Hematopoietic multipotent progenitor cell treated with erythropoietin and hydrocortisone succinate and interleukin-3 and kit ligand, for 4 days (in vitro differentiated cells): ENCODE results near the gene TNRC6B.

Experiments
- DNase-seq: peaks from one replicate; pipeline ENCODE4 v3.0.0-alpha.2; 2015

Gene TNRC6B

GRCh38 chr22:40330615-40331014, 152.9 kb downstream of the TNRC6B start:
- DNase-seq = no peak

GRCh38 chr22:40331706-40332105, 154.0 kb downstream of the TNRC6B start:
- DNase-seq = no peak

- no peak for DNase-seq
Observed at GRCh38 chr22:40332319-40332781, 154.6 kb downstream of the TNRC6B start.

GRCh38 chr22:40334060-40334459, 156.3 kb downstream of the TNRC6B start:
- no peak for DNase-seq

GRCh38 chr22:40334899-40335298, 157.2 kb downstream of the TNRC6B start:
- DNase-seq = peak; percentile 37

- no peak for DNase-seq
Observed at GRCh38 chr22:40335358-40335757, 157.6 kb downstream of the TNRC6B start.

- no peak for DNase-seq
Observed at GRCh38 chr22:40340044-40340443, 162.3 kb downstream of the TNRC6B start.

- no peak for DNase-seq
Observed at GRCh38 chr22:40341604-40342003, 163.9 kb downstream of the TNRC6B start.

- no peak for DNase-seq
Observed at GRCh38 chr22:40342521-40342920, 164.8 kb downstream of the TNRC6B start.

GRCh38 chr22:40345271-40345670, 167.5 kb downstream of the TNRC6B start:
- DNase-seq = no peak

GRCh38 chr22:40345815-40346184, 168.1 kb downstream of the TNRC6B start:
- peak; percentile 78 for DNase-seq

GRCh38 chr22:40346185-40347118, 168.7 kb downstream of the TNRC6B start, which contains the start of gene ADSL:
TSS of gene ADSL (plus strand) at chr22:40346500. CDS start at chr22:40346559, 59 bp downstream.
- peak; percentile 96 for DNase-seq

GRCh38 chr22:40347300-40347699, 169.6 kb downstream of the TNRC6B start:
- DNase-seq = no peak

- DNase-seq = peak; percentile 85
Observed at GRCh38 chr22:40348025-40348658, 170.4 kb downstream of the TNRC6B start.

- no peak for DNase-seq
Observed at GRCh38 chr22:40352763-40353162, 175.0 kb downstream of the TNRC6B start.

GRCh38 chr22:40361100-40361499, 183.4 kb downstream of the TNRC6B start:
- DNase-seq = no peak

- no peak for DNase-seq
Observed at GRCh38 chr22:40363059-40363458, 185.3 kb downstream of the TNRC6B start.

GRCh38 chr22:40364431-40364830, 186.7 kb downstream of the TNRC6B start:
- DNase-seq = no peak

GRCh38 chr22:40366068-40366467, 188.3 kb downstream of the TNRC6B start:
- no peak for DNase-seq

- DNase-seq = no peak
Observed at GRCh38 chr22:40367342-40367741, 189.6 kb downstream of the TNRC6B start.

- no peak for DNase-seq
Observed at GRCh38 chr22:40368016-40368415, 190.3 kb downstream of the TNRC6B start.

GRCh38 chr22:40368836-40369235, 191.1 kb downstream of the TNRC6B start:
- DNase-seq = no peak

- DNase-seq = no peak
Observed at GRCh38 chr22:40374567-40374966, 196.8 kb downstream of the TNRC6B start.

- no peak for DNase-seq
Observed at GRCh38 chr22:40376149-40376548, 198.4 kb downstream of the TNRC6B start.
